GM18873 (cell line): ENCODE results near the gene OARD1.

Source experiments
- ATAC-seq: cut with Tn5 transposase; IDR thresholded peaks from one replicate; pipeline ENCODE4 v1.9.1; 2021; ENCODE audit warnings: mild to moderate bottlenecking, moderate library complexity, moderate number of reproducible peaks; ENCODE audit not compliant: unreplicated experiment, low FRiP score

Gene OARD1

DNA sequence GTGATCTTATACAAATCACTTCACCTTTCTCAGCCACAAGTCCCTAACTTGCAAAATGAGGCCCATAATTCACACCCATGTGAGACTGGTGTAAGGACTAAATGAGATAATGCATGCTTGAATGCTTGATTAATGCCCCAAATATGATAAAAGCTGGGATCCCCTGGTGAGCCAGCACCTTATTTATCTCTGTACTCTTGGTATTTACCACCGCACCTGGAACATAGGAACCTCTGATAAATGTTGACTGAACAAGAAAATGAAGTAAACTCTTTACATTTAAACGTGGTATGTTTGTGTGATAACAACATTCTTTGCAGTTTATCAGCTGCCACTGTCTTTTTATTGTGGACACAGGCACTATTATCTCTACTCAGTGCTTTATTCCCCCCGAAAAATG, 21.6 kb downstream of the OARD1 start:
- ATAC-seq, result no peak

DNA sequence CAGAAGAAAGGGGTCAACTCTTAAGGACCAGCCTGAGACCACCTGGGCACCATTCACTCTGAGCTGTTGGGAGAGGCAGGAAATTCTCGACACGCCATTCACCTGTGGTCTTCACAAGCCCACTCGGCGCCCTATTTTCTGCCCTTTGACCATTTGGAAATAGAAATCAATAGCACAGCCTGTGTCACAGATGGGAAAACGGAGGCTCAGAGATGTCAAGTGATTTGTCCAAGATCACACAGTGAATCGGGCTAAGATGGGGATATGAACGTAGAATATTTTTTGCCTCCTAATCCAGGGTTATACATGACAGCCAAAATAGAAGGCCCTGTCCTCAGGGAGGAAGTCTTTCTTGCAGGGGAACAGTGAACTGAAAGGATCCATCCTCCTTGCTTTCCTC, 22.2 kb downstream of the OARD1 start:
- no peak for ATAC-seq

DNA sequence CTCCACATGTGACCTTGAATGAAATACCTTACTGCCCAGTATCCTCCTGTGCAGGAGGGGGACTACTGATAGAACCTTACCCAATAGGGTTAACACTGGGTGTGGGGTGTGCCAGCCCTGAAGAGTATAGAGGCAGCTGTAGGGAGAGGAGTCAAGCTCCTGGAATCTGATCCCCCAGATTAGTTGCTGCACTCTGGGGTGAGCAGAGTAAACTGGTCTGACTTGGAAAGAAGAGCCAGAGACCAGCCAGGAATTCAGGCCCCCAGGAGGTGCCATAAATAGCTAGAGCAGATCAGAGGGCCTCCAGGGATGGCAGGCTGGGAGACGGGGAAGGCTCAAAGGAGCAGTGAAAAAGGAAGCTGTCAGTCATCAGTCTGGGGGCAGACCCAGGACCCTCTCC, 22.6 kb downstream of the OARD1 start:
- ATAC-seq, result no peak

DNA sequence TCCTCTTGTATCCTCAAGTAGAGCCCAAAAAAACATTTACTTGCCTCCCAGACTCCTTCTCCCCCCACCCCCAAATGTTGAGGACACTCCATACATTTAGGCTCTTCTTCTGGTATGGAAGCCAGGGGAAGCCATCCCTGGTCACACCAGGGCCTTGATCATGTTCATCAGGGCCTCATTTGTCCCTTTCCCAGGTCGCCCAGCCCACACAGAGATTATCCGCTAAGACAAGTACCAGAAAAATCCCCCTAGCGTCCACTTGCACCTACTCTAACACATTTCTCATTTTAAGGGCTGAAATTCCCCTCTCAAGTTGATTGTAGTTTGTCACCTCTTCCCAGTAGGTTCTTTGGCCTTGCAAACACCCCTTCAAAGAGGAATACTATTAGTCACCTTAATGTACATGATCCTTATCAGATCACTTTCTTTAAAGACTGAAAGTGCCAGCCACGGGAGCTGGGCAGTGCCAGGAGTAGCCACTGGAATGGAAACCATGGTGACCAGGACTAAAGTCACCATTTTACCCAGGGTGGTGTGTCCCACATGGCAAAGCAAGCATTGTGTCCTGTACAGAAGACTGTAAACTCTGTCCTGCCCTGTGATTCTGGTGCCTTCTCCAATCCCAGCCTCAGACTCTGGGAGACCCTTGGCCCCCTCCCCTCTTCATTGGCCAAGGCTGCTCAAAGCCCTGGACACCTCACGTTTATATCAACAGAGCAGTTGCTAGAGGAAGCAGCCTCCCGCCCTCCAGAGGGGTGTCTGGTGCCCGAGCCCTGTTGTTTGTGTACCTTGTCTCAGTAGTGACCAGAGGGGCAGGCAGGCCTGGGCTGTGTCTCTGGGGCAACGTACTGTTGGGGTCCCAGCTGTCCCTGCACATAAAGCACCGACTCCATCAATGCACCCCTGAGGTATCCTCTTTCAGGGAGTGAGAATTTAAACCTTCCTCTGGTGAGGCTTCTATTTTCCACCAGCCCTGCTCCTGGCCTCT, 24.1 kb downstream of the OARD1 start:
- ATAC-seq, result no peak

DNA sequence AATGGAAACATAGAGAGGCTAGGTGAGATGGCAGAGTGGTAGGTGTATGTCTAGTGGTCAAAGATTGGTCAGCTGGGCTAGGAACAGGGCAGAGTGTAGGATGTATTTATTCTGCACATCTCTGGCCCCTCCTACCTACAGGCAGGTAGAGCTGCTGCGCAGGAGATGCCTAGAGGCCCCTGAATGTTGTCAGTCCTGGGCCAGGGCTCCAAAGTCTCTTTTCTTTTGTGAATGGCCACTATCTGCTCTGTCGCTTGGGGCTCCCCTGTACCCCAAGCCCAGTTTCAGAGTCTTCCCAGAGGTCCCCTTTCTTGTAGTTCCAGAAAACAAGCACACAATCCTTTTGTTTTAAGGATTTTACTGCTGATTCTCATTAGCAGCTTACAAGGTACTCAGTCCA, 24.9 kb downstream of the OARD1 start:
- ATAC-seq, result no peak

DNA sequence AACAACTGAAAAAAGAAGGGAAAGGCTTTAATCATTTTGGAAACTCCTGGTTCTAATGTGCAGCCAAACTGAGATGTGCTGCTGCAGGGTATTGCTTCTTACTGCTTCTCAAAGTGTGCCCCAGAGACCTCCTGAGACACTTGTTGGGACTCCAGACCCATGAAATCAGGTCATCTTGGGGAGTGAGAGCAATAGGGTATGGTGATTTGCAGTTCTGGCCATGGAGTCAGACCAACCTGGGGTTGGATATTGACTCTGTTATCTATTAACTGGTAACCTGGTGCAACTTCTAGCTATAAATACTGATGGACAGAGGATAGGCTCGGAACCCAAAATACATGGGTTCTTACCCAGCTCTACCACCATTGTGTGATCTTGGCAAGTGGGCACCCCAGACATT, 26.1 kb downstream of the OARD1 start:
- no peak for ATAC-seq

DNA sequence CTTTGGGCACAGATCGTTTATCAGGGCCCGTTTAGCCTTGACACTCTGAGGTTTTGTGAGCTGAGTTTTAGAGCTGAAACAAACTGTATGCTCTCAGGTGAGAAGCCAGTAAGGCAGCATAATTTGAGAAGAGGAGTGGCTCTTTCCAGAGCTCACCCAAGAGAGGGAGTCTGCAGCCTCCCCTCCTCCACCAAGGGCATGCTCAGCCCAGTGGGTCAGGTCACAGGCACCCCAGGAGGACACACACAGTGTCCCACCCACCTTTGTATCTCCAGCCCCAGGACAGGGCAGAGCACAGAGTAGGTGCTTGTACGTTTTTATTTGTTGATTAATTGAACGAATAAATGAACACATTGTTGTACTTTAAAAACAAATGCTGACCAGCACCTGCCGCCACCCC, 26.5 kb downstream of the OARD1 start:
- no peak for ATAC-seq

DNA sequence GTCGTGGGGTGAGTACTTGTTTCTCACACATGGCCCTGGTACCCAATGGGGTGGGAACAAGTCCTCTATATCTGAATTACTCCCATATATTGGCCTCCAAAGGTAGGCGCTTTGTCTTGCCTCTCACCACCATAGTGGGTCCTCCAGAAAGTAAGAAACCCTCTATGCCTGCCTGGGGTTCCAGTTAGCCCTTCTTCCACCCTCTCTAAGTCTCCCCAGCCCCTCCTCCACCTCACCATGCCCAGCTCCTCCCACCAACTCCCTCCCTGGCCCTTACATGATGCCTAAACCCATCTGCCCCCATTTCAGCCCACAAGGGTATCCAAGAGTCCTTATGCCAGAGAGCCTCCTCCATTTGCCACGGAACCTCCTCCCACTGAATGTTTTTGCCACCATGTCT, 29.0 kb downstream of the OARD1 start:
- ATAC-seq, result no peak

DNA sequence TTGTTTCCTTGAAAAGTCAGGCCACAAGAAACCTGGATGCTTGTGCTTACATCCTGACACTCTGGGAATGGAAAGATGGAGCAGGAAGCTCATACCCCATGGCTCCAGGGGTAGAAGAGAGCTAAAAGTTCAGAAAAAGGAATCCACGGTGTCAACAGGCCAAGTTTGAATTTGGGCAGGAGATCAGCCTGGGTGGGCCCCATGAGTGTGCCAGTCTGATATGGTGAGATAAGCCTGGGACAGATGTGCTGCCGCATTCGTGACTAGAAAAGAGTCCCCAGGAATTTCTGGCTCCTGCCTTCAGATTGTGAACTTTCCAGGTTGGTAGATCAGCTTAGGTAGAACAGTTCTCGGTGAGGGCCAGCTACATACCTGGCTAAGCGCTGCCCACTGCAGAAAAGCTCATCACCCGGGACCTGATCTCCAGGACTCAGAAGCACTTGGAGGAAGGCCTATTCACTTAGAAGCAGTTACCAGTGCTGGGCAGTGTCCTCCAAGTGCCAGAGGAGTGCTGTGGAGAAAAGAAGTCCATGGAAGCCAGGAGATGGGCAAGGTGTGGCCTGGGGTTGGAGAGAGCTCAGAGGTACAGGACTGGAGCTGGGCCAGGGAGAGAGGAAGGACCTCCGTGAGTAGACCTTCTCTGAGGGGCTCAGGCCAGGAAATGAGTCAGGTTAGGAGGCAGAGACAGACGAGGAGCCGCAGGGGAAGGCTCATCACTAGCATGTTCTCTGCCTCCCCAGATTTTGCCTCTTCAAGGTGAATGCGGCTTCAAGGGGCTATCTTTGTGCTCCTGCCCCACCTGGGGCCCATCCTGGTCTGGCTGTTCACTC, 29.7 kb downstream of the OARD1 start, which contains the start of gene TSPO2:
Gene TSPO2 (plus strand): TSS at position 242 of the 830 bp plus-strand sequence. CDS start 519 bp downstream, at position 761.
- no peak for ATAC-seq

DNA sequence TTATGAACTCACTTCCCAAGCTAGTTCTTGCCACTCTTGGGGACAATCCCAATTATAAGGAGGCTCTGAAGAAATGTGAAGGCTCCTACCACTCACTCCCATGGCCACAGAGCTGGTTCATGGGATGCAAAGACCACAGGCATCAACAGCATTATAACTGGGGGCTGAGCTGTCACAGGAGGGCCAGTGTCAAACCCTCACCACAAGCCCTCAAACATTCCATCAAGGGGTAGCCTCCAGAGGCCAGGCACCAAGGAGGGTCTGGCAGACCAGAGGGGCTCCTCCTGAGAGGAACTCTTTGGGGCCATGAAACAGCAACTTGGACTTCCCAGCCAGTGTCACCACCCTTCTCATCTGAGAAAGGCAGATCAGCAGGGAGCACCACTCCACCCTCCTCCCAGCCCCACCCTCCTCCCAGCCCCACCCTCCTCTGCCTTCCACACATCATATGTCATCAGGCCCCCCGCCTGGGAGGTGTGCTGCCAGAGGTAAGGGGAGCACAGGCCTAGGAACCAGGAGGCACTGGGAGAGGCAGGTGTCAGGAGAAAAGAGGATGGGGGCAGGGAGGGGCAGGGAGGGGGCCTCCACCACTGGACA, 31.1 kb downstream of the OARD1 start:
- ATAC-seq, result no peak

DNA sequence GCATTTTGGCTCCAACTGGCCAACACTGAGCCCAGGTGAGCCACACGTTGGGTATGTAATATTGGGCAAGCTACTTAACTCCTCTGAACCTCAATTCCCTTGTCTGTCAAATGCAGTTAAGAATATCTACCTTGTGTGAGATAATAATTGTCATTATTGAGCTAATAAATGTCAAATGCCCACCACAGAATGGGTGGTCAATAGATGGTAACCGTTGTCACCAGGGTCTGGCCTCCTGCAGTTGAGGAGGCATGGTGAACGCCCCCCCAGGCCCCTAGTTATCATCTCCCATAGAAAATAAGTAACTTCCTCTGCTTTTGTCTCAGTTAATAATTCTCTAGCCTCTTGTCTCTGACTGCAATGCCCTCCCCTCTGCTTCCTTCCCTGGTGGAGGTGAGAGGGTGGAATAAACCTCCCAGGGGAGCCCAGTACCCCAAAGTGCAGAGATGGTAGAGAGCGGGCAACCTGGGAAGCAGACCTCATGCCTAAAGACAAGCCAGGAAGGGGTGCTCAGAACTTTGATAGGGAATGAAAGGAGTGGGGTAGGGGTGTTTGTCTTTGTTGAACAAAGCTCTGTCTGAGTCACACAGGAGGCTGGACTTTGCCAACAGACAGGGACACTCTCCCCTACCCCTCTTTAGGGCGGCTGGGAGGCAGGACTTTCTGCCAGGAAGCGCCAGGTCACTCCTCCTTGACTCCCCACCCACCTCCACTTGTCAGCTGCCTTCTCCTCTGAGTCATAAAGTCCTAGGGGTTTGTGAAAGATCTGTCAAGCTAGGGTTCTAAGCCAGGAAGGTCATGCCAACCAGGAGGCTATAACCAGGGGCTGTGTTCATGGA, 31.8 kb downstream of the OARD1 start:
- ATAC-seq, result no peak

DNA sequence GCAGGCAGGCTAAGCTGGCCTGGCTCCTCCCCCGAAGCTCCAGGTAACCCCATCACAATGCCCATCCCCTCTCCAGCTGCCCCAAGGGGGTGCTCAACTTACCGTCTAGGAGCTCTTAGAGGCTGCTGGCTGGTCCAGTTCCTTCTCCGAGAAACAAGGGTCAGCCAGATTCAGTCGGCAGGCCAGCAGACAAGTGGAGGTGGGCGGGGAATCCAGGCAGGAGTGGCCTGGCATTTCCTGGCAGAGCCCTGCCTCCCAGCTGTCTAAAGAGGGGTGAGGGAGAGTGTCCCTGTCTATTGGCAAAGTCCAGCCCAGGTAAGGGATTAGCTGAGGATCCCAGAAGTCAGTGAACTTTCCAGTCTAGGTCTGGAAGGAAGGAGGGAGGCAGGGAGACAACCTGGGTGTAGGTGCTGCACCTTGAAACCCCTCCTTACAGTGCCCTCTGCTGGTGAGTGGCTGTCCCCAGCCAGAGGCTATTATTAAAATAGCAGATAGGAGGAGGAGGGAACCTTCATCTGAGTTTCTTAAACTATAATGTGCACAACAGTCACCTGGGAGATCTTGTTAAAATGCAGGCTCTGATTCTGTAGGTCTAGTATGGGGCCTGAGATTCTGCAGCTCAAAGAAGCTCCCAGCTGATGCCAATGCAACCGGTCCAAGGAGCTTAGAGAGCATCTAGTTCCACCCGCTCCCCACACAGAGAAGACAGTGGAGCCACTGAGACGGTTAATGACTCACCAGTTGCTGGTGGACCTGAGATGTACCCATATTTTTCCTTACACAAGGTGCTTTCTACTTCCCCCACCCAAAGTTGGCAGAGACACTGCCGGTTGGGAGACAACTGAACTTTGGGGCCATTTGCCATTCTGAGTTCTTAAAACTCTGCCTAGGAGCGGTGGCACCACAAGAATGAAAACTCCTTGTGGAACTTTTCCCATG, 32.8 kb downstream of the OARD1 start, which contains the start of gene UNC5CL:
Gene UNC5CL (minus strand): TSS at position 162 of the 939 bp plus-strand sequence. CDS start 4,147 bp downstream, outside the sequence.
- ATAC-seq, result no peak

DNA sequence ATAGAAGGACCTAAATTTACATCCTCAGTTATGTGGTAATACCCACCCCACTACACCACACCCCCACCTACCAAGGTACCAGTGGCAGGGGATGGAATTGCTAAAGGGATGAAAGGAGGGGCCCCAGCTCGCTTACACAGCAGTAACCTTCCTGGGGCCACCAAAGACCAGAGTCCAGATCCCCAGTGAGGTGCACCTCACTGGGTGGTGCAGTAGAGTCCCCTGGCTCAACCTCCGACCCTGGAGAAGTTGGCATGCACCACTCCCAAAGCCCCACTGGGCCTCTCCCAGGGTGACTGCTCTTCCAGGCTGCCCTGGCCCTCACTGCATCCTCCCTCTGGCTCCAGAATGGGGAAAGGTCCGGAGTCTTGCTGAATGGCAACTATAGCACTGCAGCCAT, 34.0 kb downstream of the OARD1 start:
- no peak for ATAC-seq

DNA sequence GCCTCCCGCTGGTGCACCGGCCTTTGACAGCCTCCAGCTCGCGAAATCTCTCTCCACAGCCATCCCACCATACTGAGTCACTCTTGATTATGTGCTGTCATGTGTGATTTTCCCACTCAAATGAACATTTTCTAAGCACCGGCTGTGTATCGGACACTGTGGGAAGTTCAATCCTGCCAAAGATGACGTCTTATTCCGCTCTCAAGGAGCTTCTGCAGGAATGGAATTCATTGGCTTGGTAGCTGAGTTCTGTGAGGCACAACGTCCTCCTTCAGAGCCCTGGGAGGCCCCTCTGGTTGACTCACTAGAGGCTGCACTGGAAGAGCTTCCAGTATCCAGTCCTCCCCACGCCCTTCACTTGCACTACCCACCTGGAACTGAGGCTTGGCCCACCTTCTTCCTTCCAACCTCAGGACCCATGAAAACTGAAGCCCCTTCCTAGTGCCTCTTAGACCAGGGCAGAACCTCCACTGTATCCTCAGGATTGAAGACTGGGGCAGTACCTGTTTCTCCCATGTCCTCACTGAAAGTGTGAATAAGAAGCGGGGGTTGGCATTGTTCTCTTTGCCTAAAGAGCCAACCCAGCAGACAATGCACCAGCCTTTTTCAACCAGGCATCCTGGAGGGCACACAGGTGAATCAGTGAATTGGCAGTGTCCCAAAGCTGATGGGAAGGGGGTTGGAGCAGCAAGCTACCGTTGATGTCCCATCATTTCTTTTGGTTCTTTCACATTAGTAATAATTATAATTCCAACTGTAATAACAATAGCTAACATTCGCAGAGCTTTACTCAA, 34.9 kb downstream of the OARD1 start:
- ATAC-seq, result no peak

DNA sequence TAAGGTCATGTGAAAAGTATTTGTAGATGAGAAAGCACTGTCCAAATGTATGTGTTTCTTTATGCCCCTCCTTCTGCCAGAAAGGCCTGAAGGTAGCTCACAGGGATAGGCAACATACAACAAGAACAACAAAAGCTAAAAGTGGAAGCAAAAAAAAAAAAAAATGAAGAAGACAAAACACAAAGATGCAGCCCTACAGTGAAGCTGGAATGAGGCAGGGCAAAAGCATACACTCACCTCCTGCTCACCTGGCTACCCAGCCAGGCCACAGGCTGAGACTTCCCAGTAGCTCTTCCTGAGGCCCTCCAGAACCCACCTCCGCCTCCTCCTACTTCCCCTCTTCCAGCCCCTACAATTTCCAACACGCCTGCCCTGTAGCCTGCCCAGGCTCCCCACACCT, 35.6 kb downstream of the OARD1 start:
- no peak for ATAC-seq

DNA sequence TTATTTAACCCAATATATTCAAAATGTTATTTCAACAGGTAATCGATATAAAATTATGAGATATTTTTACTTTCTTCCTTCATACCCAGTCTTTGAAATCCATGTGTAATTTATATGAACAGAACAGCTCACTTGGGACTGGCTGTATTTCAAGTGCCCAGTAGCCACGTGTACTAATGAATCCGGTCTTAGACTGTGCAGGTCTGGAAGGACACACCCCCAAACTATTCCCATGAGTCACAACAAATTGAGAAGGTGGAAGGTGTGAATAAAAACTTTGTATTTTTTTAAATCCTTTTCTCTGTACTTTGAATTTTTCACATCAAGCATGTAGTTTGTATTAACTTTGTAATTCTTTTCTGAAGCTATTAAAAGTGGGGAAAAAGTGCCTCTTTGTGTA, 36.0 kb downstream of the OARD1 start:
- ATAC-seq, result no peak

DNA sequence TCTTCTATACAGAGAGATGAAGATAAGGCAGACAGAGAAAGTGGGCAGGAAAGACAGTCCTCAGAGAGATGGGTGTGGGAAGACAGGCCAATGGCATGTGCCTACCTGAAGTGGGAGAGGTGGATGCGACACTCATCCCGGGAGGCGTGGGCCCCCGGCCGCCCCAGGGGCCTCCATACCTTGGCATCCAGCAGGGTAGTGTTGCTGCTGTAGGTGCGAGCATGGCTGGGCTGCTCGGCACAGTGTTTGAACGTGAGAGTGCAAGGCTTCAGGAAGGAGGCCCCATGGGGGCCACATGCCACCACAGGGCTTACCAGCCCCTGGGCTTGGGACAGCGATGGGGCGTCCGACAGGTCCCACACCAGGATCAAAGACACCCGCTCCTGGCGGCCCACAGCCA, 38.4 kb downstream of the OARD1 start:
- no peak for ATAC-seq

DNA sequence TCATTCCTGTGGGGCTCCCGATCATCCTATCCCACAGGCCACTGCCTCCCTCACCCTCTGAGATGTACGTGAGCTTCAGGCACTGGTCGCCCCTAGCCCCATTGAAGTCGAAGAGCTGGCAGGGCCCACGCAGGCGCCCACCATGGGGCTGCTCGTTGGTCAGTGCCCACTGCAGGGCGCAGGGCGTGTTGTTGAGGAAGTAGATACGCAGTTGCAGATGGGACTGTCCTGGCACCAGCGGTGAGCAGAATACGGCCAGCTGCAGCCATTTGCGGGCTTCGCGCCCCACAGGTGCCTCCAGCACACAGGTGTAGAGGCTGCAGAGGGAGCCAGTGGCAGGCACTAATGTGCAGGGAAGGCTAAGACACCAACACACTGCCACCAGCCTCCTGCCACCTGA, 39.3 kb downstream of the OARD1 start:
- ATAC-seq, result no peak
